OCI-LY1 (cell line): ENCODE data around the gene CFAP77.

Experiments
- H2AFZ ChIP-seq: fragments of 200-600 bp; sonication (generic), shearing (Covaris generic); 2 replicates; pipeline ENCODE4 v1.6.0; 2014; ENCODE audit warnings: antibody characterized with exemption, mild to moderate bottlenecking, low read length
- H3F3A ChIP-seq: fragments of 200-600 bp; sonication (generic), shearing (Covaris generic); 2 replicates; pipeline ENCODE4 v1.6.0; 2014; ENCODE audit warnings: mild to moderate bottlenecking, antibody characterized with exemption, low read length, moderate library complexity; ENCODE audit not compliant: insufficient read depth
- H3K27ac ChIP-seq: fragments of 200-600 bp; sonication (generic); 2 replicates; pipeline ENCODE4 v1.5.1; 2014; ENCODE audit warnings: low read length, mixed run types, mild to moderate bottlenecking, low read depth; ENCODE audit not compliant: poor library complexity, severe bottlenecking
- H3K27me3 ChIP-seq: fragments of 200-600 bp; sonication (generic); 2 replicates; pipeline ENCODE4 v1.6.0; 2014; ENCODE audit warnings: antibody characterized with exemption, mild to moderate bottlenecking, low read length, moderate library complexity; ENCODE audit not compliant: insufficient read depth
- H3K36me3 ChIP-seq: fragments of 200-600 bp; sonication (generic); 2 replicates; pipeline ENCODE4 v1.6.1; 2014; ENCODE audit warnings: mild to moderate bottlenecking, antibody characterized with exemption, low read length, moderate library complexity, mixed read lengths; ENCODE audit not compliant: insufficient read depth
- H3K4me1 ChIP-seq: fragments of 200-600 bp; sonication (generic); 2 replicates; pipeline ENCODE4 v1.5.1; 2014; ENCODE audit warnings: mild to moderate bottlenecking, low read length, moderate library complexity; ENCODE audit not compliant: insufficient read depth, severe bottlenecking
- H3K4me2 ChIP-seq: fragments of 200-600 bp; sonication (generic), shearing (Covaris generic); 2 replicates; pipeline ENCODE4 v1.6.1; 2014; ENCODE audit warnings: low read length
- H3K4me3 ChIP-seq: fragments of 200-600 bp; sonication (generic); 2 replicates; pipeline ENCODE4 v1.5.1; 2014; ENCODE audit warnings: low read length, low read depth, mild to moderate bottlenecking, mixed read lengths; ENCODE audit not compliant: poor library complexity, severe bottlenecking
- H3K79me2 ChIP-seq: fragments of 200-600 bp; shearing (Covaris generic); 2 replicates; pipeline ENCODE4 v1.6.1; 2016; ENCODE audit warnings: mixed run types, low read length, mixed read lengths; ENCODE audit not compliant: insufficient read depth
- H3K9ac ChIP-seq: fragments of 200-600 bp; sonication (generic), shearing (Covaris generic); 2 replicates; pipeline ENCODE4 v1.6.1; 2014; ENCODE audit warnings: mild to moderate bottlenecking, low read length, mixed read lengths
- H3K9me2 ChIP-seq: fragments of 200-600 bp; sonication (generic), shearing (Covaris generic); 2 replicates; pipeline ENCODE4 v1.6.1; 2014; ENCODE audit warnings: low read depth, mild to moderate bottlenecking, low read length, mixed read lengths
- H3K9me3 ChIP-seq: fragments of 200-600 bp; shearing (Covaris generic); 2 replicates; pipeline ENCODE4 v1.6.1; 2014; ENCODE audit warnings: low read length, mixed read lengths
- H4K20me1 ChIP-seq: fragments of 200-600 bp; sonication (generic), shearing (Covaris generic); 2 replicates; pipeline ENCODE4 v1.6.0; 2016; ENCODE audit warnings: mild to moderate bottlenecking, low read length; ENCODE audit not compliant: insufficient read depth
- EZH2 ChIP-seq: fragments of 200-600 bp; sonication (generic), shearing (Covaris generic); IDR thresholded peaks from 2 replicates; pipeline ENCODE4 v1.8.0; 2017; ENCODE audit warnings: borderline replicate concordance, mixed run types, mild to moderate bottlenecking, antibody characterized with exemption, low read length, moderate library complexity, mixed read lengths
- TF ChIP-seq, protein P1 (sequence below): fragments of 200-600 bp; sonication (generic), shearing (Covaris generic); IDR thresholded peaks from 2 replicates; pipeline ENCODE4 v1.5.1; 2017; ENCODE audit warnings: mild to moderate bottlenecking, antibody characterized with exemption, low read length, moderate library complexity, mixed read lengths

Gene CFAP77

DNA sequence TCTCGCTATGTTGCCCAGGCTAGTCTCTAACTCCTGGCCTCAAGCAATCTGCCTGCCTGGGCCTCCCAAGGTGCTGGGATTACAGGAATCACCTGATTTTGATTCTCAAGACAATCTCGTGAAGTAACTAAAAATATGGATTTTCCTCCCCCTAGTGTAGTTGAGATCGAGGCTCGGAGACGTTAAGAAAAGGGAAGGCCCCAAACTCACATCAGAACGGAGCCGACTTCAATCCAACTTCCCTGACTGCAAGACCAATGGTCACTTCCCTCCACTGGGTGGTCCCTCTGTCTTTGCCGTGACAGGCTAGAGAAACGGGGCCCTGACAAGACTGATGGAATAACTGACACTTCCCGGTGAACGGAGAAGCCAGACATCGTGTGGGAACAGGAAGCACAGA lies 200.7 kb downstream of the CFAP77 start:
- Histone ChIP-seq H3F3A (no peaks in the 10 kb centered on the region), H4K20me1 (no peaks in the 10 kb centered on the region), H3K36me3 (peaks cover 72% of the 10 kb centered on the region), H3K27ac (no peak overlapping the region), H3K4me1 (no peaks in the 10 kb centered on the region), H2AFZ (no peak overlapping the region), H3K4me2 (no peak overlapping the region), H3K4me3 (no peak overlapping the region), H3K9ac (no peak overlapping the region), H3K79me2 (no peaks in the 10 kb centered on the region), H3K27me3 (no peaks in the 10 kb centered on the region), H3K9me3 (no peaks in the 10 kb centered on the region), H3K9me2 (no peaks in the 10 kb centered on the region)
- TF ChIP-seq, protein P1, sequence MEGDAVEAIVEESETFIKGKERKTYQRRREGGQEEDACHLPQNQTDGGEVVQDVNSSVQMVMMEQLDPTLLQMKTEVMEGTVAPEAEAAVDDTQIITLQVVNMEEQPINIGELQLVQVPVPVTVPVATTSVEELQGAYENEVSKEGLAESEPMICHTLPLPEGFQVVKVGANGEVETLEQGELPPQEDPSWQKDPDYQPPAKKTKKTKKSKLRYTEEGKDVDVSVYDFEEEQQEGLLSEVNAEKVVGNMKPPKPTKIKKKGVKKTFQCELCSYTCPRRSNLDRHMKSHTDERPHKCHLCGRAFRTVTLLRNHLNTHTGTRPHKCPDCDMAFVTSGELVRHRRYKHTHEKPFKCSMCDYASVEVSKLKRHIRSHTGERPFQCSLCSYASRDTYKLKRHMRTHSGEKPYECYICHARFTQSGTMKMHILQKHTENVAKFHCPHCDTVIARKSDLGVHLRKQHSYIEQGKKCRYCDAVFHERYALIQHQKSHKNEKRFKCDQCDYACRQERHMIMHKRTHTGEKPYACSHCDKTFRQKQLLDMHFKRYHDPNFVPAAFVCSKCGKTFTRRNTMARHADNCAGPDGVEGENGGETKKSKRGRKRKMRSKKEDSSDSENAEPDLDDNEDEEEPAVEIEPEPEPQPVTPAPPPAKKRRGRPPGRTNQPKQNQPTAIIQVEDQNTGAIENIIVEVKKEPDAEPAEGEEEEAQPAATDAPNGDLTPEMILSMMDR, result no peak
- no peak for TF ChIP-seq EZH2

DNA sequence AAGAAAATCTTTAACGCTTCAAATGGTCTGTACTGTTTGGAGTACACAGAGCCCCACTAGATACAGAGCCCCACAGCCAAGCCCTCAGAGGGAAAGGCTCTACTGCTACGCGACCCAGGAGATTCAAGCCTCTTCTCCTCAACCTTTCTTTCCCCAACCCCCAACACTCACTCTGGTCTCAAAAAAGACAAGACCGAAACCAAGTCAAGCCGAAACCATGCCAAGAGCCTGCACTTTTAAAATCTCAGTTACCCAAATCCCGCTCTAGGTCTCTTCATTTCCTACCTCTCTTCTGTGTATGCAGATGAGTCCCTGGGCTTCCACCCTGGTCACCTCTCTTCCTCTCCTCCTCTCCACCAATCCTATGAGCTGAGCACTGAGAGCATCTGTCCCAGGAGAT lies 204.3 kb downstream of the CFAP77 start:
- Histone ChIP-seq H3K79me2 (no peaks in the 10 kb centered on the region), H3K9me2 (no peaks in the 10 kb centered on the region), H3K36me3 (peaks cover 86% of the 10 kb centered on the region), H3K4me1 (no peaks in the 10 kb centered on the region), H3K9me3 (no peaks in the 10 kb centered on the region), H3K4me3 (no peak overlapping the region), H3K4me2 (no peak overlapping the region), H3K27me3 (no peaks in the 10 kb centered on the region), H3F3A (no peaks in the 10 kb centered on the region), H3K27ac (no peak overlapping the region), H3K9ac (no peak overlapping the region), H2AFZ (no peak overlapping the region), H4K20me1 (no peaks in the 10 kb centered on the region)
- no peak for TF ChIP-seq EZH2

DNA sequence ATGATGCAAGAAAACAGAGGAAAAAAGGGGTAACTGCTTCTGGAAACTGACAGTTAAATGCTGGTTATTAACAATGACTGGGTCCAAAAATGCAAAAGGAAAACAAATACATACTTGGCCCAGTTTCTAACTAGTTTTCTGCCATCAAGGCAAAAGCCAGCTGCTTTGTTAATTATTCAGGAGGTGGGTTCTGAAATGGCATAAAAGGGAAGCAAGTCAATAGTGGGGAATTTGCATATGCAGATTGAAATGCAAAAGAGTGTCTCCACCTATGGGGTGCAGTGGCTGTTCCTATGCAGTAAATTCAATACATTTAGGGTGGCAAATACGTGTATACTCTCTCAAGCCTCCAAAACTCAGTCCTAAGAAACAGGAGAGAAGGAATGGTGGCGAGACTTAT lies 205.8 kb downstream of the CFAP77 start:
- H3K36me3 ChIP-seq, result peaks cover 77% of the 10 kb centered on the region
- H3K27ac ChIP-seq, result no peak overlapping the region
- H4K20me1 ChIP-seq, result no peaks in the 10 kb centered on the region
- H3K4me3 ChIP-seq, result no peak overlapping the region
- no peaks in the 10 kb centered on the region for H3K9me2 ChIP-seq
- no peaks in the 10 kb centered on the region for H3K4me1 ChIP-seq
- no peak overlapping the region for H3K4me2 ChIP-seq
- H2AFZ ChIP-seq, result no peak overlapping the region
- no peak overlapping the region for H3K9ac ChIP-seq
- no peaks in the 10 kb centered on the region for H3K27me3 ChIP-seq
- TF ChIP-seq, protein P1, result no peak
- no peaks in the 10 kb centered on the region for H3K79me2 ChIP-seq
- no peaks in the 10 kb centered on the region for H3F3A ChIP-seq
- no peaks in the 10 kb centered on the region for H3K9me3 ChIP-seq

DNA sequence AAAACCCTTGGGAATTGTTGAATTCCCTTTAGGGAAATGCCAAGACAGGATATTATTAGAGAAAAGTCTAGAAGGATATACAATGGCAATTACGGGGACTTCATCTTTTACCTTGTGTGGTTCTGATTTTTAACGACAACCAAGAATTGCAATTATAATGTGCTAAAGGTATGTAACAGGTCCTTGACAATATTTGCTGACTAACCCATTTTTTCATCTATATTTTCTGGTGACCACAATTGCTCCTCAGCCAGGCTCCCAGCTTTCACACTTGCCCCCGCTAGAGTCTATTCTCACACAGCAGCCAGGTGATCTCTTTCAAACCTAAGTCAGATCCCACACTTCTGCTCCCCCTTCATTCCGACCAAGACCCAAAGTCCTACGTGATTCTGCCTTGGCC lies 206.7 kb downstream of the CFAP77 start:
- Histone ChIP-seq H3K9ac (no peak overlapping the region), H3K4me3 (no peak overlapping the region), H3K4me1 (no peaks in the 10 kb centered on the region), H3K4me2 (no peak overlapping the region), H3K9me3 (no peaks in the 10 kb centered on the region), H4K20me1 (no peaks in the 10 kb centered on the region), H3K27me3 (no peaks in the 10 kb centered on the region), H3K79me2 (no peaks in the 10 kb centered on the region), H3F3A (no peaks in the 10 kb centered on the region), H2AFZ (no peak overlapping the region), H3K36me3 (peaks cover 76% of the 10 kb centered on the region), H3K27ac (no peak overlapping the region), H3K9me2 (no peaks in the 10 kb centered on the region)
- no peak for TF ChIP-seq EZH2
- TF ChIP-seq, protein P1, result no peak
